ENCODE measurements around the gene NET1. TPM values are rescaled to one million over a fixed set of nuclear protein-coding genes. Genes with fewer than 3 reads are reported as not detected.
"Not testable (repeated sequence)": the region's sequence is repeated elsewhere in the genome, so short reads cannot be mapped to it uniquely, and the experiment has no call there.

The NET1 gene
- total RNA-seq, 1 donor from 2014 or later: 51.4 TPM

DNA sequence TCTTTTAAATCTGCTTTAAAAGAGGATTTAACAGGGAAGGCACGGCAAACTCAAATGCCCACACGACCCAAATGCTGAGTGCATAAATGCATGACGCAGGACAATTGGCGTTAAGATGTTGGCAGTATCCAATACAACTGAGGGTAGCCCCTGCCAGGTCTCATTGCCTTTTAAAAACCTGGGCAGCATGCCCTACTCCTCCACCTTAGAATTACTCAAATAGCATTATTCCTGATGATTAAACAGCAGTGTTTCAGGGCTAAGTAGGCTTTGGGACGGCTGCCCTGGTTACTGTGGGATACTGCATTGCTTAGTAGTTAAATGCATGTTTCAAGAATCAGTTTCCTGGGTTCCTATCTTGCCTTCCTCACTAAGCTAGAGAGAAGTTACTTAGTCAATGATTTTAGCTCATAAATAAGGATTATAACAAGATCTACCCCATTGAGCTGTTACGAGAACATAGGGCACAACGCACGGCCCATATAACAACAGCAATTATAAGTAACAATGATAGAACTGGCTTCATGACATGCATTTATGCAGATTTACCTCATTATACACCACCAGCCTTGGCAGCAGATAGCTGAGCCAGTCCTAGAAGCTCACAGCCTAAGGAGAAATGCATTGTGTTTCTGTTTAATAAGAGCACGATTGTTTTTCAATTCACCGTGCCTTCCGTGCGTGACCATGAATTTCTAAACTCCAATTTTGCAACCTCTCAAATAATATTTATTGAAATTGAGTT, 15.6 kb upstream of the NET1 start:
- intact Hi-C loops (cut with micrococcal nuclease): no loop called here

DNA sequence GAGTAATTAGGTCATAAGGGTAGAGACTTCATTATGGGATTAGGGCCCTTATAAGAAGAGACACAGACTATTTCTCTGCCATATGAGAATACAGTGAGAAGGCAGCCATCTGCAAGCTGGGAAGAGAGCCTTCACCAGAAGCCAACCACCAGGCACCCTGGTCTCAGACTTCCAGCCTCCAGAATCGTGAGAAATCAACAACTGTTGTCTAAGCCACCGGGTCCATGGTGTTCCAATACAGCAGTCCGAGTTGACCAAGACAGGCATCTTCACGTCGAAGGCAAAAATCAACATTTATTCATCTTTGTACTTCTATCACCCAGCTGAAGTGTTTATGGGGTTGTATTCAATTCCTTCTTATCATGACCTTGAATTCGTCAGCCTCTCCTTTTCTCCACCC, 13.0 kb upstream of the NET1 start:
- intact Hi-C loops (cut with micrococcal nuclease): no loop called here

DNA sequence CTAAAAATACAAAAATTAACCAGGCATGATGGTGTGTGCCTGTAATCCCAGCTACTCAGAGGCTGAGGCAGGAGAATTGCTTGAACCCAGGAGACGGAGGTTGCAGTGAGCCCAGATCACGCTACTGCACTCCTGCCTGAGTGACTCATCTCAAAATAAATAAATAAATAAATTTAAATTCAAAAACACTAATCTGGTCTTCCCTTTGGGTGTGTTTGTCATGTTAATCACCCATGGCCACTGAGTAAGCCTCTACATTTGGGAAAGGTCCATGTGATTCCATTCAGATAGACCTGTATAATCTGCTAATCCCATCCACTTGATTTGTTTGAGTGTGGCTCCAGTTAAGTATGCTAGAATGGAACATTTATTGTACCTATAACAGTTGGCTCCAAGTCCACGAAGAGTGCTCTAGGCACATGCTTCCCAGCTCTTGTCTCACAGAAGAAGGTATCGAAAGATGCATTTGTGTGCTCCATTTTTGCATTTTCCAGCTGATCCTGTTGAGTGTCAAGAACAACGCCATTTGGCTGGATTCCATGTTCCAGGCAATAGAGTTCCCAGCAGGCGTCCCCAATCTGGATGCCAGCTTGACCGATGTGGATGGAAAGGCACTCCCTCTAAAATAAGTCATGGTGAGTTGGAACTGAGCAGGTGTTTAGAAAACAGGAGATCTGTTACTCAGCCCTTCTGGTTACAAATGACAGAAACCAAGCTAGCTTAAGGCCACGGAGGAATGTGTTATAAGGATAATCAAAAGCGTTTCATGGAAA, 11.7 kb upstream of the NET1 start:
- intact Hi-C loops (cut with micrococcal nuclease): no loop called here

DNA sequence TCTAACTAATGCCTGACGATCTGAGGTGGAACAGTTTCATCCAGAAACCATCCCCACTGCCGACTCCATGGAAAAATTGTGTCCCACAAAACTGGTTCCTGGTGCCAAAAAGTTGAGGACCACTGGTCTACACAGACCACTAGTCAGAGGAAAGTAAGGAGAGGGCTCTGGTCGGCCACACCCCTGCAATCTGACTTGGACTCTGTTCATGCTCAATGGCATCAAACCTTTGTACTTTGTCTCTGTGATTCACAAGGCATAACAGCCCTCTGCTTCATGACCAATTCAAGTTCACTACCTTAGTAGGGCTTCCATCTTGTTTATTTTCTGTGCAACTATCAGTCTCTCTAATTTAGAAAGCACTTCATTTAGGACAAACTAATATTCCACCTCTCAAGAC, 9.6 kb upstream of the NET1 start:
- intact Hi-C loops (cut with micrococcal nuclease): no loop called here

DNA sequence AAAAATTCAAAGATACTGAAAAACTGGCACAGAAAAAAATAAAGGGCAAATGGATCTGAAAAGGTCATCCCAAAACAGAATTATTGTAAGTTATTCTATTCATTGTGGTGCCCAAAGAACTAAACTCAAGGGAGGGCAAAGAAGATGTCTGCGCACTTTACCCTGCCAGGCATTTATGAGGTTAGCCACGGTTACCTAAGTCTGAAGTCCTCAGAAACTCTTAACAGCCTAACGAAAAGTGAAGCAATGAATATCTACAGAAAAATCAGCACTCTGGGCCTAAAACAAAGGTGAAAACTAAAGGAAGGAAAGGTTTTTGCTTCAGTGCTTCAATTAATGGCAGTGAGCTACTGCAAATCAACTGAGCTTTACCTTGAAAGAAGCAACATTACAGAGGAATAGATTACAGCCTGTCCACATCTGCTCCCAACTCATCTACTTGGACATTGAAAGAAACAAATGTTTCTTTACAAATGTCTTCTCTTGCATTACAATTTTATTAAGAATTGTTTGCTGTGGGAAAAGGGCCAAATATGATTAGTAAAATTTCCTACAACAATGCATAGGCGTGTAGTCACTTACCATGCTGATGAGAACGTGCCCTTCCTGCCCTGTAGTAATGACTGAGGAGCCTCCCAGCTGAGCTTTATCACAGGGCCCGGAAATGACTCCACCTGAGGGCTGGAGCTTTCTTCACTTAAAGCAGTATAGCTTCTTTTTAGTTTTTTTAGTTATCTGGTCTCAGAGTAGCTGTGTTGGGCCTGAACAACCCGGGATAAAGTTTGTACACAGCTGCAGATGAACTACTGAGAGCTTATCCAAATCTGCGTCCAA, 7.9 kb upstream of the NET1 start, which contains the start of gene TUBAL3:
Gene TUBAL3 (minus strand): TSS at position 621 of the 834 bp plus-strand sequence. CDS start 36 bp downstream, at position 585.
- intact Hi-C loops (cut with micrococcal nuclease): no loop called here

DNA sequence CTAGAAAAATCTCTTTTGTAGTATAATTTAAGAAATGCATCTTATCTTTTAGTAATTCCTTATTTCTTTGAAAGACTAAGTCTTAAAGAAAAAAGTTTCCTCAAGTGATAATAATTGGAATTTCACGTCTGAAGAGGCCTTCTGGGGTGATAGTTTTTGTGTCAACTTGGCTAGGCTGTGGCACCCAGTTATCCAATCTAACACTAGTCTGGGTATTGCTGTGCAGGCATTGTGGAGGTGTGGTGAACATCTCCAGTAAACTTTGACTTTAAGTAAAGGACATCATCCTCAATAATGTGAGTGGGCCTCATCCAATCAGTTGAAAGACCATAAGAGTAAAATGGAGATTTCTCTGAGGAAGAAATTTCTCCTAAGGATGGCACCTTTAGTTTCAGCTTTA, 5.4 kb upstream of the NET1 start:
- intact Hi-C loops (cut with micrococcal nuclease): no loop called here

DNA sequence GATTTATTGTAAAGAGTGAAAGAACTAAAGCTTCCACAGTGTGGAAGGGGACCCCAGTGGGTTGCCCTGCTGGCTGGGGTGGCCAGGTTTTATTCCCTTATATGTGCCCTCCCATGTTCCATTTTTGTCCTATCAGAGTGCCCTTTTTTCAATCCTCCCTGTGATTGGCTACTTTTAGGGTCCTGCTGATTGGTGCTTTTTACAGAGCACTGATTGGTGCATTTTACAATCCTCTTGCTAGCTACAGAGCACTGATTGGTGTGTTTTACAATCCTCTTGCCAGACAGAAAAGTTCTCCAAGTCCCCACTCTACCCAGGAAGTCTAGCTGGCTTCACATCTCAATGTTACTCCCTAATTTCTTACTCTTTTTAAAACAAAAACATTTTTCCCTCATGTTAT, 1.6 kb upstream of the NET1 start:
- intact Hi-C loops (cut with micrococcal nuclease): not testable (repeated sequence)

DNA sequence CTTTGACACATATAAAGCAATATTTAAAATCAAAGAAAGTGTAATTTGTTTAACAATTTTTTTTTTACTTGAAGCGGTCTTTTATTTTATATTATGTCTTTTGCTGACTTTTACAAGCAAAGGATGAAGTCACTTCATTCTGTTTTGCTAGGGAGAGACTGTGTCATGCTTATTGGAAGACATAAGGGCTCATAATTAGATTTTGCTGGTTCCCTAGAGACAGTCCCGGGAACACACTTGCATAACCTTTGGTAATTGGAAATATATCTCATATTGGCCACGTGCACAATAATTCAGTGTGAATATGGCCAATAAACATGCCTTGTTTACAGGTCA, 448 bp upstream of the NET1 start:
- intact Hi-C loops (cut with micrococcal nuclease): loop anchor here (2.0 kb wide), 1 partner anchor 35 kb away; no protein-coding TSS in a partner anchor

DNA sequence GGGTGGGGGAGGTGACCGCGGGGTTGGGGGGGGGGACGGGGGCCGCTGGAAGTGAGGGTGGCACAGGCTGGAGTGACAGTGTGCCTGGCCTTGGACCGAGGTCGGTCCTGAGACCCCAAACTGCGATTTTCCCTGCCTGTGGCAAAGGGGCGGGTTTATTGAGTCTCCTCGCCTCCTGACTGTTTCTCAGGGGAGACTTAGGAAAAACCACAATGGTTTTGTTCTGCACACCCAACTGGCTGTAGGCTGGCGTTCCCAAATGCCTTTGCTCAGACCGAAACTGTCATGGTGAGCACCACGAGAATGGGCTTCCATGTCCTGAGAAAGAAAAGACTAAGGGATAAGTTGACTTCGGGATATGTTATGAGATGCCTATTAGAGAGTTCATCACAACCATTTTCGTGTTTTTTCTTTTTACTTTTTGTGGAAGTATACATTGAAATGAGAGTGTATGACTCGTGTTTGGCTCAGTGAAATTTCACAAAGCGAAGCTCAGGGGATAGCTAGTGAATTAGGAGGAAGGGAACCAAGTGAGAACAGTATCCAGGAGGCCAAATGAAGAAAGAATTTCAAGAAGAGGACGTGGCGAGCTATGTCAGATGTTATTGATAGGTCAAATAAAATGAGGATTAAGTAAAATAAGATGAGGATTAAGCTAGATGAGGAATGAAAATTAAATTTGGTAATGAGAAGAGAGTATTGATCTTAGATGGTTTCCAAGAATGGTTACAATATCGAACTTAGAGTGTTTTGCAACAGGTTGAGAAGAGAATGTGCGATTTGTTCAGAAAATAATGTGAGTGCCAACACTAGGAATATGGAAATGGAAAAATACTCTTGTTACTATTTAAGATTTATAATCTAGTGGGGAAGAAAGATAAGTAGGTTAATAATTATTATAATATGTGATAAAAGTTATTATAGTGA, 918 bp downstream of the NET1 start:
- intact Hi-C loops (cut with micrococcal nuclease): loop anchor here (2.0 kb wide), 1 partner anchor 34 kb away; no protein-coding TSS in a partner anchor

DNA sequence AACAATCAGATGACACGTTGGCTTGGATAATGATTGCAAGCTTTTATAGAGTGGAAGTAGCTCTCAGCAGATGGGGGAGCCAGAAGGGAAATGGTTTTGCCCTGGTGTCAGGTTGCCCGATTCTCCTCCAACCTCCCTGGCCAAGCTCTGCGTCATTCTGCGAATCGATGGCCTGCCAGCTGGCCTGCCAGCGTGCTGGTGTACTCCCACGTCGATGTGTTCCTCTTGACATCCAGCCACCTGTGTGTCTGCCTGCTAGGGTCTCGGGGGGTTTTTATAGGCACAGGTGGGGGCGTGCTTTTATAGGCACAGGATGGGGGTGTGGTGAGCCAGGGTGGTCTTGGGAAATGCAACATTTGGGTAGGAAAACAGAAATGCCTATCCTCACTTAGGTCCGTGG, 4.6 kb downstream of the NET1 start:
- intact Hi-C loops (cut with micrococcal nuclease): no loop called here

DNA sequence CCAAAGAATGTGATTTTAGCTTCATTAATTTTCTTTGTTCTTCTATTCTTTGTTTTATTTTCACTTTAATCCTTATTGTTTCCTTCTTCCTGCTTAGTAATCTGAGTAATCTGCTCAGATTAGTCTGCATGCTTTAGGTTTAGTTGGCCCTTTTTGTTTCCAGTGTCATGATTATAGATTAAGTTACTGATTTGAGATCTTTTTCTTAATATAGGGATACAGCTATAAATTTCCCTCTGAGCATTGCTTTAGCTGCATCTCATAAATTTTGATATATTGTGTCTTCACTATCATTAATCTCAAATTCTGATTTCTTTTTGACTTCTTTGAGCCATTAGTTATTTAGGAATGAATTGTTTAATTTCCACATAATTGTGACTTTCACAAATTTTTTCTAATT, 6.2 kb downstream of the NET1 start:
- intact Hi-C loops (cut with micrococcal nuclease): no loop called here

DNA sequence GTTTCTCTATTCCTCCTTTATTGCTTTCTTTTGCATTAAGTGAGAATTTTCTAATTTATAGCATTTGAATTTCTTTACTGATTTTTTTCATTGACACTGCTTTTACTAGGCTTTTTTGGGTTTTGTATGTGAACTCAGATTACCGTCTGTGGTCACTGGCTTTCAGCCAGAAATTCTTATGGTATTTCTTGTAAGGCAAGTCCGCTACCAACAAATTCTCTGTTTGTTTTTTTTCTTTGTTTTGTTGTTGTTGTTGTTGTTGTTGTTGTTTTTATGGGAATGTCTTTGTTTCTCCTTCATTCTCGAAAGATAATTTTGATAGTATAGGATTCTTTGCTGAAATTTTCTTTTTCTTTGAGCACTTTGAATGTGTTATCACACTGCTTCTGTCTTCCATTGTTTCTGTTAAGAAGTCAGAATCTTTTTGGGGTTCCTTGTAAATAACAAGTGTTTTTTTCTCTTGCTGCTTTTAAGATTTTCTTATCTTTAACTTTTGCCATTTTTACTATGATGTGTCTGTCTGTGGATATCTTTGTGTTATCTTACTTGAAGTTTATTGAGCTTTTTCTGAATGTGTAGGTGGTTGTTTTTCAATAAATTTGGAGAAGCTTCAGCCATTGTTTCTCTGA, 7.2 kb downstream of the NET1 start:
- intact Hi-C loops (cut with micrococcal nuclease): no loop called here

DNA sequence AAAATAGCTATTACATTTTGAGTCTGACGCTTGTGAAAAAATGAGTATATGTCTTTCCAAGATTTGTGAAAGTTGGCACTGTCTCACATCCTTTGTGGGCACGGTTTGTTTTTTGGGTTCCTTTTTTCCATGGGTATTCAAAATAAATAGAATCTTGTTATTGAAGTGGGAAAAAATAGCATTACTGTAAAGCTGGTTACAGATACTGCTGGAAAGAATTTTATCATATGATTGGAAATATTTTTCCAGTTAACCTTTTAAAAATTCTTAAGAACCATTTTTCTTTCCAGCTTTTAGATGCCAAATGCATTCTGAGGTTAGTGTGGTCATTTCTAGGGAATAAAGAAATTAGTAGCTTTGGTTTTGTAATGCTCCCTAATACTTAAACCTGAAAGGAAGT, 11.4 kb downstream of the NET1 start:
- intact Hi-C loops (cut with micrococcal nuclease): no loop called here

DNA sequence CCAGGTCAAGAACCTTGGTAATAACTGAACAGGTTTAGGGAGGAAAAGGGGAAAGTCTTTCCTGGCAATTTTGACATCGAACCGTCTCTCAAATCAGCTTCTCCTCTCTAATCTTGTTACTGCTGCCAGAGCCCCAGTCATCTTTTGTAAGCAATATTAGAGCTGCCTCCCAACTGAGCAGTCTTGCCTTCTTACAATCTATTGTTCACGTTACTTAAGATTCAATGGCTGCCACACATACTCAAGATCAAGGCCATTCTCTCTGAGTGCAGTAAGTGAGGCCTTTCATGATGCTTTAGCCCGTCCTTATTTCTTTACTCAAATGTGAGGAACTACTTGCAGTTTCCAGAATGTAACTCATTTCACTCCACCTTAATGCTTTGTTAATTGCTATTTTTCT, 12.4 kb downstream of the NET1 start:
- intact Hi-C loops (cut with micrococcal nuclease): no loop called here

DNA sequence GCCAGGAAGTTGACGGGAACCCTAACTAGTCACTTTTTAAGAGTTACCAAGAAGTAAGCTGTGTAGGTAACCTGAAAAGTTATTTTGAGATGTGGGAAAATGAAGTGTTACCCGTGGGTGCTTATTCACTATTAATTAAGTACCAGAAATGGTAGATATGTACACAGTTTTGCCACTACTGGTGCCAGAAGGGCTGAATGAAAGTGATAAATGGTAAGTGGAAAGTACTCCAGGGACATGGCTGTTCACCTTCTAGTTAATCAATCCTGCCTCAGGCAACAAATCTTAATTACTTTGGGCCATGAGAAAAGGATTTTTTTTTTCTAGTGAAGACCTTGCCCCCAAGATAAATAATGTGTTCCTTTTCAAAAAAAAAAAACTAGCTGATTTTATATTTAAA, 15.8 kb downstream of the NET1 start:
- intact Hi-C loops (cut with micrococcal nuclease): no loop called here

DNA sequence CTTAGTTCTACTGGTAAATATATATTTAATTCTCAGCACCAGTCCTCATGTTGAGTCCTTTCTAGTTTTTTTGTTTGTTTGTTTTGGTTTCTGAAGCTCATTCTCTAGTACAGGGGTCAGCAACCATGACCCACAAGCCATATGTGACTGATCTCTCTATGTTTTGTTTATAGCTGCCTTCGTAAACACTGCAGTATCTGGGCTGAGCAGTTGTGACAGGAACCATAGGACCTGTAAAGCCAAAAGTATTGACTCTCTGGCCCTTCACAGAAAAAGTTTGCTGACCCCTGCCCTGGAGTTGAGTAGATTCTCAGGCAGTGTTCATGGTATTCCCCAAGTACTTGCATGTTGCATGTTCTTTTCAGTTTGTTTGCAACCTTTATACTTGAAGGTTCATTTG, 20.8 kb downstream of the NET1 start:
- intact Hi-C loops (cut with micrococcal nuclease): loop anchor here (5.0 kb wide), 2 partner anchors 341 to 616 kb away; partner anchors contain the start of gene AKR1C3

DNA sequence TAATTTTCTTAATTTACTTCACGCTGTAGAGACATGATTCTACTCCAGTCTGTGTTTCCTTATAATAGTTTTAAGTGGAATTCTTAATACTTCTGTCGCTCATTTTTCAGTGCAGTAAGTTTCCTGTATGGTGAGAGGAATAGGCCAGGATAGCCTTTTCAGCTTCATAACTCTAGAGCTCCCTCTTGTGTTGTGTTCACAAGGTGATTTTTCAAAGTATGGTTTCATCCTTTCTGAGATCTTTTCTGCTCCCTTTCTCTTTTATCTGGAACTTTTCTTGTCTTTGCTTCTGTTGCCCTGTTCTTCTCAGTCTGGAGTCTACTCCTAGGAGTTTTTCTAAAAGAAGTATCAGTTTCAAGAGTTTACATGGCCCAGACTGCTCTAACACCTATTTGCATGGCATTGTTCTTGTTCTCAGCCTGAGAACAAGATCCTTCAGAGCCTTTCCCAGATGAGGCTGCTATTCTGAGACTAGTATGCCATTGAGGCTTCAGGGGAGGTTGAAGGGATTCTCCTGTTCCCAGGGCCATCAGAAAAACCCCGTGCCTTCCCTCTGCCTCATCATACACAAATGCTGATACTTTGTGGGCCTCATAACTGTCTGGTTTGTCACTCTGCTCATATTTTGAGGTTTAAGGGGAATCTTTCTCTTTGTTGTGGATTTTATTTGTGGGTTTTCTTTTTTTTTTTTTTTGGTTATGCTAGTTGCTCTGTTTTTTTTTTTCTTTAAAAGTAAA, 21.8 kb downstream of the NET1 start:
- intact Hi-C loops (cut with micrococcal nuclease): loop anchor here (1.0 to 5.0 kb wide), 3 partner anchors 342 to 617 kb away; partner anchors contain the start of gene AKR1C3

DNA sequence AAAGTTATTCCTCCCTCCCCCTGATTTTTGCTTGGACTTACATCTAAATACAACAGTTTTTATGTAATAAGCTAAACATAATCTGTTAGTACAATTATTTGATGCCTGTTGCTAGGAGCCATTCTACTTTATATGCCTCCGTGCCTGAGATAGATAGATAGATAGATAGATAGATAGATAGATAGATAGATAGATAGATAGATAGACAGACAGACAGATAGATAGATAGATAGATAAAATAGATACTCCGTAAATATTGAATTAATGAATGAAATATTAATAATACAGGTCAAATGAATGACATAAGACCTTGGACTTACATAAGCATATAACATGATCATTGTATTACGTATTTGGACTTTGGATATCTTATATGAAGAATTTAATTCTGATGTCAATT, 23.0 kb downstream of the NET1 start:
- intact Hi-C loops (cut with micrococcal nuclease): loop anchor here (5.0 kb wide), 1 partner anchor 437 kb away; no protein-coding TSS in a partner anchor

DNA sequence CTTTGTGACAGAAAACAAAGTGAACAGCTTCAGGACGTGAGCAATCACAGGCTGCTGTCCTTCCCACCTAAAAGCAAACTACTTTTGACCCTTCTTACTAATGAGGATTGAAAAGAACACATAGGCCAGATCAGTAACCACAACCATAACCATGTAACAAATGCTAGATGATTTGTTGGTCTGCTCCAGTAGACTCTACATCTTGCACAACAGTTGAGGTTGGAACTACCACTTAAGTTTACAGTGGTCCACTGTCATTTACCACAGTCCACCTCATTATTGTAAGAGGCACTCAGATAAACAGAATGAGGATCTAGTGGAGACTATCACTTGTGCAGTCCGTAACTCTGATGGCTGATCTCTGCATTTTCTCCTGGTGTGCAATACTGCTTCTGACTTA, 27.8 kb downstream of the NET1 start:
- intact Hi-C loops (cut with micrococcal nuclease): no loop called here
